CD14-positive monocyte (primary cell): Measurements from ENCODE around the gene IPPK. TPM values are rescaled to one million over a fixed set of nuclear protein-coding genes. Genes with fewer than 3 reads are reported as not detected.

ENCODE experiments used
- DNase-seq, 3 donors: peaks; one replicate each; pipeline ENCODE4 v3.0.0-alpha.2; 2011 to 2022
- H2AFZ ChIP-seq: 2 replicates; pipeline ENCODE4 v1.6.0; 2012; ENCODE audit warnings: mild to moderate bottlenecking, low read depth, low read length, inconsistent platforms; ENCODE audit not compliant: insufficient read depth, poor library complexity, severe bottlenecking
- H3K27ac ChIP-seq, 2 donors: 1 replicate in 1 of 2; 2 replicates in 1 of 2; pipeline ENCODE4 v1.5.1; 2012 to 2013; ENCODE audit warnings: low read length in 2 of 2, control low read depth in 1 of 2, inconsistent platforms in 1 of 2, low read depth in 1 of 2, mild to moderate bottlenecking in 1 of 2
- H3K27me3 ChIP-seq, 2 donors: one replicate each; pipeline versions ENCODE4 v1.6.0 to v1.6.1; 2011 to 2013; ENCODE audit warnings: low read length in 2 of 2; ENCODE audit not compliant: control insufficient read depth in 2 of 2, insufficient read depth in 2 of 2
- H3K36me3 ChIP-seq, 2 donors: replicated peaks in 1 of 2; 1 replicate in 1 of 2; 2 replicates in 1 of 2; pipeline versions ENCODE4 v1.5.1 to v1.6.1; 2012 to 2013; ENCODE audit warnings: low read length in 2 of 2, control low read depth in 1 of 2, inconsistent platforms in 1 of 2, mild to moderate bottlenecking in 1 of 2; ENCODE audit not compliant: insufficient read depth in 2 of 2, control insufficient read depth in 1 of 2
- H3K4me1 ChIP-seq, 2 donors: 1 replicate in 1 of 2; 2 replicates in 1 of 2; pipeline versions ENCODE4 v1.5.1 to v1.6.1; 2012 to 2013; ENCODE audit warnings: low read length in 2 of 2, control low read depth in 1 of 2, inconsistent platforms in 1 of 2, mild to moderate bottlenecking in 1 of 2, moderate library complexity in 1 of 2; ENCODE audit not compliant: insufficient read depth in 2 of 2, control insufficient read depth in 1 of 2
- H3K4me2 ChIP-seq: replicated peaks from 2 replicates; pipeline ENCODE3; 2012; ENCODE audit warnings: low read length, moderate library complexity, mild to moderate bottlenecking; ENCODE audit not compliant: poor library complexity, severe bottlenecking; ENCODE audit errors: extremely low read depth
- H3K4me3 ChIP-seq, 3 experiments: fragments of 200-600 bp in 1 of 3; sonication (generic) in 1 of 3; replicated peaks in 1 of 3; 1 replicate in 2 of 3; 2 replicates in 1 of 3; pipeline ENCODE4 v1.5.1; 2011 to 2013; ENCODE audit warnings: low read length in 3 of 3, mild to moderate bottlenecking in 3 of 3, control low read depth in 2 of 3, low read depth in 2 of 3, inconsistent platforms in 1 of 3, moderate library complexity in 1 of 3
- H3K79me2 ChIP-seq: 2 replicates; pipeline ENCODE4 v1.6.0; 2012; ENCODE audit warnings: mild to moderate bottlenecking, control low read depth, inconsistent platforms, low read length, moderate library complexity; ENCODE audit not compliant: insufficient read depth
- H3K9ac ChIP-seq: 2 replicates; pipeline ENCODE4 v1.6.0; 2017; ENCODE audit warnings: low read length, mild to moderate bottlenecking; ENCODE audit not compliant: insufficient read depth, poor library complexity, severe bottlenecking
- H3K9me3 ChIP-seq, 2 donors: replicated peaks in 1 of 2; 1 replicate in 1 of 2; 2 replicates in 1 of 2; pipeline versions ENCODE4 v1.5.1 to v1.6.1; 2012 to 2013; ENCODE audit warnings: low read length in 2 of 2, control low read depth in 1 of 2; ENCODE audit not compliant: control insufficient read depth in 1 of 2, insufficient read depth in 1 of 2
- H4K20me1 ChIP-seq: 2 replicates; pipeline ENCODE4 v1.6.0; 2012; ENCODE audit warnings: mild to moderate bottlenecking, low read length, control low read depth, moderate library complexity; ENCODE audit not compliant: insufficient read depth
- H3K27ac Mint-ChIP-seq, 7 donors: one replicate each; pipeline ENCODE4 v1.8.0; 2020; ENCODE audit warnings: mild to moderate bottlenecking in 7 of 7, mixed read lengths in 7 of 7, moderate library complexity in 6 of 7, inconsistent platforms in 2 of 7
- H3K27me3 Mint-ChIP-seq, 3 donors: one replicate each; pipeline ENCODE4 v1.8.0; 2021 to 2022; ENCODE audit warnings: low read depth in 3 of 3, mild to moderate bottlenecking in 3 of 3, mixed read lengths in 3 of 3, moderate library complexity in 3 of 3, inconsistent platforms in 1 of 3
- H3K36me3 Mint-ChIP-seq, 2 donors: one replicate each; pipeline ENCODE4 v1.8.0; 2020; ENCODE audit warnings: mixed read lengths in 2 of 2, inconsistent platforms in 1 of 2, mild to moderate bottlenecking in 1 of 2
- H3K4me1 Mint-ChIP-seq: one replicate; pipeline ENCODE4 v1.8.0; 2020; ENCODE audit warnings: mild to moderate bottlenecking, mixed read lengths
- H3K4me3 Mint-ChIP-seq, 2 donors: one replicate each; pipeline ENCODE4 v1.8.0; 2020; ENCODE audit warnings: mild to moderate bottlenecking in 2 of 2, mixed read lengths in 2 of 2, moderate library complexity in 1 of 2
- H3K9me3 Mint-ChIP-seq, 7 donors: one replicate each; pipeline ENCODE4 v1.8.0; 2020 to 2022; ENCODE audit warnings: mixed read lengths in 7 of 7, mild to moderate bottlenecking in 6 of 7, moderate library complexity in 6 of 7, inconsistent platforms in 2 of 7
- CTCF ChIP-seq: fragments of 200-600 bp; IDR thresholded peaks from one replicate; pipeline ENCODE4 v1.8.0; 2022; ENCODE audit warnings: antibody characterized with exemption, mild to moderate bottlenecking
- WGBS: methylation state at CpG from one replicate; pipeline ENCODE4 v1.1.5; 2013; ENCODE audit warnings: missing lambda C conversion rate; ENCODE audit not compliant: insufficient coverage; 5-methylcytosine and 5-hydroxymethylcytosine counted together
- intact Hi-C, 2 donors: fragments of 100-400 bp; cut with micrococcal nuclease; formaldehyde crosslinking; loops; one replicate each; pipeline versions ENCODE4 v1.15.0 to v1.15.1; 2023
- polyA minus RNA-seq: library from RNA; depleted of rRNA, polyadenylated mRNA; stranded (reverse); fragments of >200 nt; gene quantifications from 2 replicates; pipeline ENCODE4 v1.2.3, GENCODE V29; 2012
- polyA plus RNA-seq, 3 donors: library from polyadenylated mRNA; depleted of rRNA in 1 of 3; unstranded in 2 of 3; stranded (reverse) in 1 of 3; fragments of 300-500 nt in 2 of 3; fragments of >200 nt in 1 of 3; fragmentation: Illumina TruSeq in 2 of 3; gene quantifications; 1 replicate in 2 of 3; 2 replicates in 1 of 3; pipeline ENCODE4 v1.2.3, GENCODE V29; 2012 to 2021
- total RNA-seq, 12 experiments: library from RNA in 1 of 12; stranded (reverse) in 1 of 12; fragments of 120-200 nt in 1 of 12; gene quantifications; one replicate each; pipeline ENCODE4 v1.2.4 and lab custom pipeline; 2013 to 2026; ENCODE audit warnings: mixed read lengths in 6 of 12, inconsistent platforms in 1 of 12

IPPK gene
- total RNA-seq (2013) = 5.7 TPM
- 10 to 100 TPM in 1 of 3 donors, 1 to 10 TPM in 2; 1.9 to 11.6 (median 3.2) TPM for polyA plus RNA-seq
- polyA minus RNA-seq = 4.3 and 6.7 TPM in 2 replicates
- 19.3 to 44.0 (median 31.7) reads per million in 11 experiments for total RNA-seq (lab: John Stamatoyannopoulos, UW)

GRCh38 chr9:92669890-92670708 lies at the start of gene IPPK:
TSS of gene IPPK (minus strand) at chr9:92670131. CDS start at chr9:92669988, 143 bp downstream.
- Mint-ChIP-seq H3K9me3 (peaks cover 0 to 2% (median 0%) of the 10 kb centered on the region in 7 donors), H3K36me3 (peaks cover 17% of the 10 kb centered on the region in 2 donors), H3K27me3 (peaks cover 0 to 1% (median 0%) of the 10 kb centered on the region in 3 donors), H3K4me1 (peaks cover 30% of the 10 kb centered on the region), H3K4me3 (peak within 1 kb of the TSS; percentile 92 to 95), H3K27ac (peak within 1 kb of the TSS; percentile 92 to 97 (median 94))
- H3K36me3 ChIP-seq = peaks cover 8 to 17% of the 10 kb centered on the region in 2 donors
- no peaks in the 10 kb centered on the region for H3K27me3 ChIP-seq
- H3K79me2 ChIP-seq = peaks cover 60% of the 10 kb centered on the region
- TF ChIP-seq CTCF = no peak
- peak within 1 kb of the TSS; percentile 96 for H2AFZ ChIP-seq
- H3K9me3 ChIP-seq = no peaks in the 10 kb centered on the region
- peaks cover 2% of the 10 kb centered on the region for H4K20me1 ChIP-seq
- peak within 1 kb of the TSS; percentile 97 for H3K4me2 ChIP-seq
- intact Hi-C loops = loop anchor here (2.0 to 10.0 kb wide), 3 partner anchors 93 to 895 kb away; partner anchors contain the start of gene BICD2 (in 1 of the 2)
- under 1% methylated on average over 74 of the region's 75 CpGs for WGBS
- peaks cover 13 to 23% of the 10 kb centered on the region in 2 donors for H3K4me1 ChIP-seq
- peak within 1 kb of the TSS; percentile 68 to 98 for H3K27ac ChIP-seq
- H3K4me3 ChIP-seq = peak within 1 kb of the TSS; percentile 69 to 97 (median 86)
- DNase-seq = peak; percentile 98 to 99 (median 99)
- peak within 1 kb of the TSS; percentile 84 for H3K9ac ChIP-seq

GRCh38 chr9:92719028-92719647 lies 49.2 kb upstream of the IPPK start:
- H3K27ac Mint-ChIP-seq = peak overlapping the region in 4 of 7 donors; percentile 3 to 56 (median 43)
- no peaks in the 10 kb centered on the region for H3K9me3 ChIP-seq
- H3K27me3 Mint-ChIP-seq = peaks cover 0 to 4% (median 0%) of the 10 kb centered on the region in 3 donors
- H3K4me1 Mint-ChIP-seq = peaks cover 24% of the 10 kb centered on the region
- H3K36me3 Mint-ChIP-seq = peaks cover 75 to 92% of the 10 kb centered on the region in 2 donors
- no peak for DNase-seq
- H3K79me2 ChIP-seq = peaks cover 6% of the 10 kb centered on the region
- no peak overlapping the region for H3K4me2 ChIP-seq
- no peak overlapping the region for H3K4me3 Mint-ChIP-seq
- H3K27me3 ChIP-seq = no peaks in the 10 kb centered on the region
- H3K9ac ChIP-seq = no peak overlapping the region
- no peak overlapping the region for H3K27ac ChIP-seq
- H2AFZ ChIP-seq = no peak overlapping the region
- peaks cover 95% of the 10 kb centered on the region for H4K20me1 ChIP-seq
- peaks cover 12 to 15% of the 10 kb centered on the region in 2 donors for H3K4me1 ChIP-seq
- peaks cover 90 to 100% of the 10 kb centered on the region in 2 donors for H3K36me3 ChIP-seq
- H3K9me3 Mint-ChIP-seq = no peaks in the 10 kb centered on the region
- intact Hi-C loops = no loop called here
- no peak overlapping the region for H3K4me3 ChIP-seq
- TF ChIP-seq CTCF = no peak
- 98% methylated on average over 33 of the region's 34 CpGs for WGBS
